ENCODE measurements around the gene ZNF181. TPM values are rescaled to one million over a fixed set of nuclear protein-coding genes. Genes with fewer than 3 reads are reported as not detected.
A peak's percentile ranks its signal among the peaks of the same experiment; 100 is the strongest.

Gene ZNF181
- total RNA-seq, 1 experiment from 2014 or later = 9.0 TPM

GRCh38 chr19:34772697-34773554, 38.9 kb downstream of the ZNF181 start, which contains the start of gene ZNF599 (continued):
- TF ChIP-seq MAX (CRISPR knock-in tag; IDR thresholded peaks at IDR 0.05) (peak; percentile 30; the same call in 1 of the 2 replicates), FOXK1 (CRISPR knock-in tag; IDR thresholded peaks at IDR 0.05) (0 out of 2 replicates have a peak, but pooled peaks have one; percentile 37), ZNF317 (CRISPR knock-in tag; IDR thresholded peaks at IDR 0.05; ENCODE audit: borderline replicate concordance, low read depth) (no peak), RORB (CRISPR knock-in tag; IDR thresholded peaks at IDR 0.05) (no peak), TEAD4 (CRISPR knock-in tag; IDR thresholded peaks at IDR 0.05) (no peak), CTCF (IDR thresholded peaks at IDR 0.05) (no peak), NR1H2 (CRISPR knock-in tag; IDR thresholded peaks at IDR 0.05) (0 out of 2 replicates have a peak, but pooled peaks have one; percentile 2), ZNF416 (CRISPR knock-in tag; IDR thresholded peaks at IDR 0.05) (no peak), IRF1 (CRISPR knock-in tag; IDR thresholded peaks at IDR 0.05) (no peak), E2F5 (CRISPR knock-in tag; IDR thresholded peaks at IDR 0.05) (no peak), SP1 (CRISPR knock-in tag; conservative IDR thresholded peaks at IDR 0.05) (peak; percentile 93), ZNF281 (CRISPR knock-in tag; IDR thresholded peaks at IDR 0.05) (no peak)
- TF ChIP-seq, protein P1, sequence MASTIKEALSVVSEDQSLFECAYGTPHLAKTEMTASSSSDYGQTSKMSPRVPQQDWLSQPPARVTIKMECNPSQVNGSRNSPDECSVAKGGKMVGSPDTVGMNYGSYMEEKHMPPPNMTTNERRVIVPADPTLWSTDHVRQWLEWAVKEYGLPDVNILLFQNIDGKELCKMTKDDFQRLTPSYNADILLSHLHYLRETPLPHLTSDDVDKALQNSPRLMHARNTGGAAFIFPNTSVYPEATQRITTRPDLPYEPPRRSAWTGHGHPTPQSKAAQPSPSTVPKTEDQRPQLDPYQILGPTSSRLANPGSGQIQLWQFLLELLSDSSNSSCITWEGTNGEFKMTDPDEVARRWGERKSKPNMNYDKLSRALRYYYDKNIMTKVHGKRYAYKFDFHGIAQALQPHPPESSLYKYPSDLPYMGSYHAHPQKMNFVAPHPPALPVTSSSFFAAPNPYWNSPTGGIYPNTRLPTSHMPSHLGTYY (CRISPR knock-in tag; IDR thresholded peaks at IDR 0.05) = no peak

GRCh38 chr19:34773555-34773864, 39.5 kb downstream of the ZNF181 start:
- Mint-ChIP-seq H3K27ac (no peak overlapping the region), H3K36me3 (no peaks in the 10 kb centered on the region), H3K27me3 (ENCODE audit: low read depth) (peaks cover 22% of the 10 kb centered on the region), H3K9me3 (peaks cover 33% of the 10 kb centered on the region), H3K4me3 (peak overlapping the region; percentile 90), H3K4me1 (peaks cover 11% of the 10 kb centered on the region)
- ATAC-seq = no peak
- no peak for DNase-seq (ENCODE audit: low spot score)
- POLR2A ChIA-PET = no interaction called here
- CTCF ChIA-PET = no interaction called here
- TF ChIP-seq, protein P2, sequence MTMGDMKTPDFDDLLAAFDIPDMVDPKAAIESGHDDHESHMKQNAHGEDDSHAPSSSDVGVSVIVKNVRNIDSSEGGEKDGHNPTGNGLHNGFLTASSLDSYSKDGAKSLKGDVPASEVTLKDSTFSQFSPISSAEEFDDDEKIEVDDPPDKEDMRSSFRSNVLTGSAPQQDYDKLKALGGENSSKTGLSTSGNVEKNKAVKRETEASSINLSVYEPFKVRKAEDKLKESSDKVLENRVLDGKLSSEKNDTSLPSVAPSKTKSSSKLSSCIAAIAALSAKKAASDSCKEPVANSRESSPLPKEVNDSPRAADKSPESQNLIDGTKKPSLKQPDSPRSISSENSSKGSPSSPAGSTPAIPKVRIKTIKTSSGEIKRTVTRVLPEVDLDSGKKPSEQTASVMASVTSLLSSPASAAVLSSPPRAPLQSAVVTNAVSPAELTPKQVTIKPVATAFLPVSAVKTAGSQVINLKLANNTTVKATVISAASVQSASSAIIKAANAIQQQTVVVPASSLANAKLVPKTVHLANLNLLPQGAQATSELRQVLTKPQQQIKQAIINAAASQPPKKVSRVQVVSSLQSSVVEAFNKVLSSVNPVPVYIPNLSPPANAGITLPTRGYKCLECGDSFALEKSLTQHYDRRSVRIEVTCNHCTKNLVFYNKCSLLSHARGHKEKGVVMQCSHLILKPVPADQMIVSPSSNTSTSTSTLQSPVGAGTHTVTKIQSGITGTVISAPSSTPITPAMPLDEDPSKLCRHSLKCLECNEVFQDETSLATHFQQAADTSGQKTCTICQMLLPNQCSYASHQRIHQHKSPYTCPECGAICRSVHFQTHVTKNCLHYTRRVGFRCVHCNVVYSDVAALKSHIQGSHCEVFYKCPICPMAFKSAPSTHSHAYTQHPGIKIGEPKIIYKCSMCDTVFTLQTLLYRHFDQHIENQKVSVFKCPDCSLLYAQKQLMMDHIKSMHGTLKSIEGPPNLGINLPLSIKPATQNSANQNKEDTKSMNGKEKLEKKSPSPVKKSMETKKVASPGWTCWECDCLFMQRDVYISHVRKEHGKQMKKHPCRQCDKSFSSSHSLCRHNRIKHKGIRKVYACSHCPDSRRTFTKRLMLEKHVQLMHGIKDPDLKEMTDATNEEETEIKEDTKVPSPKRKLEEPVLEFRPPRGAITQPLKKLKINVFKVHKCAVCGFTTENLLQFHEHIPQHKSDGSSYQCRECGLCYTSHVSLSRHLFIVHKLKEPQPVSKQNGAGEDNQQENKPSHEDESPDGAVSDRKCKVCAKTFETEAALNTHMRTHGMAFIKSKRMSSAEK (CRISPR knock-in tag; IDR thresholded peaks at IDR 0.05; ENCODE audit: borderline replicate concordance) = no peak
- no peak for TF ChIP-seq GRHL2 (CRISPR knock-in tag; IDR thresholded peaks at IDR 0.05; ENCODE audit: insufficient replicate concordance, severe bottlenecking)
- TF ChIP-seq, protein P3, sequence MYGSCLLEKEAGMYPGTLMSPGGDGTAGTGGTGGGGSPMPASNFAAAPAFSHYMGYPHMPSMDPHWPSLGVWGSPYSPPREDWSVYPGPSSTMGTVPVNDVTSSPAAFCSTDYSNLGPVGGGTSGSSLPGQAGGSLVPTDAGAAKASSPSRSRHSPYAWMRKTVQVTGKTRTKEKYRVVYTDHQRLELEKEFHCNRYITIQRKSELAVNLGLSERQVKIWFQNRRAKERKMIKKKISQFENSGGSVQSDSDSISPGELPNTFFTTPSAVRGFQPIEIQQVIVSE (CRISPR knock-in tag; IDR thresholded peaks at IDR 0.05; ENCODE audit: borderline replicate concordance) = no peak
- TF ChIP-seq PRRX2 (CRISPR knock-in tag; IDR thresholded peaks at IDR 0.05) = no peak
- TF ChIP-seq ELF4 (CRISPR knock-in tag; IDR thresholded peaks at IDR 0.05; ENCODE audit: low read depth) = no peak
- no peak for TF ChIP-seq ZNF425 (CRISPR knock-in tag; conservative IDR thresholded peaks at IDR 0.05)

Data from WTC11 (cell line).